Dermis blood vessel endothelial cell (primary cell): ENCODE results near the gene NPRL2. TPM values are rescaled to one million over a fixed set of nuclear protein-coding genes. Genes with fewer than 3 reads are reported as not detected.
"Not testable (repeated sequence)": the region's sequence is repeated elsewhere in the genome, so short reads cannot be mapped to it uniquely, and the experiment has no call there.

ENCODE experiments used
- DNase-seq: peaks from one replicate; pipeline ENCODE4 v3.0.0; 2010
- total RNA-seq: library from RNA; depleted of rRNA; stranded (reverse); fragments of >200 nt; gene quantifications from 2 replicates; pipeline ENCODE4 v1.2.3, GENCODE V29; 2014

Gene NPRL2
- total RNA-seq, 1 donor from 2014 or later = 16.8 TPM

GRCh38 chr3:50326182-50326541, 24.4 kb downstream of the NPRL2 start:
- DNase-seq = no peak

- no peak for DNase-seq
Measured at GRCh38 chr3:50325497-50326181, 24.9 kb downstream of the NPRL2 start.

GRCh38 chr3:50325113-50325480, 25.5 kb downstream of the NPRL2 start:
- DNase-seq = no peak

- DNase-seq = peak; percentile 89
Measured at GRCh38 chr3:50324351-50325112, 26.0 kb downstream of the NPRL2 start.

- DNase-seq = peak; percentile 92
Measured at GRCh38 chr3:50323614-50324199, 26.9 kb downstream of the NPRL2 start.

GRCh38 chr3:50323092-50323600, 27.4 kb downstream of the NPRL2 start:
- peak; percentile 88 for DNase-seq

- DNase-seq = peak; percentile 80
Measured at GRCh38 chr3:50322386-50323091, 28.0 kb downstream of the NPRL2 start, which contains the start of gene HYAL2. Gene HYAL2 (minus strand): TSS chr3:50322745. CDS start chr3:50320489, 2,256 bp downstream.

GRCh38 chr3:50322115-50322385, 28.5 kb downstream of the NPRL2 start:
- DNase-seq = no peak

- DNase-seq = peak; percentile 90
Measured at GRCh38 chr3:50321336-50322114, 29.1 kb downstream of the NPRL2 start.

GRCh38 chr3:50320853-50321335, 29.7 kb downstream of the NPRL2 start:
- DNase-seq = peak; percentile 75

GRCh38 chr3:50319894-50320625, 30.5 kb downstream of the NPRL2 start:
- peak; percentile 60 for DNase-seq

GRCh38 chr3:50319181-50319893, 31.2 kb downstream of the NPRL2 start:
- no peak for DNase-seq

- DNase-seq = no peak
Measured at GRCh38 chr3:50318615-50319014, 32.0 kb downstream of the NPRL2 start.

- no peak for DNase-seq
Measured at GRCh38 chr3:50318163-50318562, 32.4 kb downstream of the NPRL2 start.

GRCh38 chr3:50317300-50317699, 33.3 kb downstream of the NPRL2 start:
- DNase-seq = peak; percentile 24

GRCh38 chr3:50316657-50317242, 33.8 kb downstream of the NPRL2 start:
- peak; percentile 75 for DNase-seq

- DNase-seq = no peak
Measured at GRCh38 chr3:50314816-50315215, 35.8 kb downstream of the NPRL2 start.

GRCh38 chr3:50314342-50314741, 36.2 kb downstream of the NPRL2 start:
- no peak for DNase-seq

- not testable (repeated sequence) for DNase-seq
Measured at GRCh38 chr3:50312041-50312440, 38.5 kb downstream of the NPRL2 start.

GRCh38 chr3:50304601-50305000, 46.0 kb downstream of the NPRL2 start:
- DNase-seq = no peak
